ENCODE data around the gene TACC2. TPM values are rescaled to one million over a fixed set of nuclear protein-coding genes. Genes with fewer than 3 reads are reported as not detected.

The TACC2 gene
- total RNA-seq, 4 donors from 2014 or later: 63.1 to 102 (median 74.9) TPM

DNA sequence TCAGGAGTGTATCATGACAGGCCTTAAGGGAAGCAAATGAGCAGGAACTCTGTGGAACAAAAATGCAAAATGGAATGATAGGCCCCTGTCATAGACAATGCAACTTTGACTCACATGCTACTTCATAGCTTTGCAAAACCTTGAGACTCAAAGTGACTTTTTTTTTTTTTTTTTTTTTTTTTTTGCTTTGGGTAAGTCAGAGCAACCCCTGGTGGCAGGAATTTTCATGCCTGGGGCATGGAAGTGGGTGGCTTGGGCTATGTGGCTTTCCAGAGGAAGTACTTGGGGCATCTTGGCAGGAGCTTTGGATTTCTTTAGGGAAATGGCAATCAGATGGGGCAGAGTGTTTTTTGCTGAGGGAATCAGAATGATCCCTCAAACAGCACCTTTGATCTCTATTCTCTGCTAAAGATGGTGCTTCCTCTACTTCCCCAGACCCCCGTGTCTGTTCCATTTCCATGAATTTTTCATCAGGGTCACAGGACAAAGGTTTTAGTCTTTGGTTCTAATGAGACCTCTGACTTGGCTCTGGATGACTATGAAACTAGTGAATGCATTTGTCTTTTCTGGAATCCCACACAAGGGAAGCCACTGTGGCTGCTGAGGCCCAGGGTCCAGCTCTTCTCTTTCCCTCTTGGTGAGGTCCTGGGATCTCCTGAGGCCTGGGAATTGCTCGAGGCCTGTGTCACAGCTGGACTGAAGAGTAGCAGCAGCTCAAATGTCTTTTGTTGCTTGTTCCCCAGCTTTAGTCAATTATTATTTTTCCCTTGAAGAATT lies 62.8 kb downstream of the TACC2 start:
- peak; percentile 49 for ATAC-seq
- 44 to 55% methylated on average over 2 of the region's 2 CpGs for WGBS, 2 donors (ENCODE audit: low coverage in 1 of 2)
- no peak overlapping the region for H3K4me3 ChIP-seq
- H3K27me3 ChIP-seq: no peaks in the 10 kb centered on the region
- H3K36me3 ChIP-seq: peaks cover 0 to 4% of the 10 kb centered on the region in 2 donors
- TF ChIP-seq EP300 (IDR thresholded peaks at IDR 0.05): no peak
- TF ChIP-seq CTCF (IDR thresholded peaks at IDR 0.05): peak; percentile 57 to 78 (median 74)
- no peak for TF ChIP-seq POLR2A (IDR thresholded peaks at IDR 0.05)
- no peaks in the 10 kb centered on the region for H3K9me3 ChIP-seq
- peak overlapping the region in 3 of 4 donors; percentile 75 to 86 (median 83) for H3K27ac ChIP-seq
- H3K4me1 ChIP-seq: peaks cover 0 to 40% (median 6%) of the 10 kb centered on the region in 3 donors

DNA sequence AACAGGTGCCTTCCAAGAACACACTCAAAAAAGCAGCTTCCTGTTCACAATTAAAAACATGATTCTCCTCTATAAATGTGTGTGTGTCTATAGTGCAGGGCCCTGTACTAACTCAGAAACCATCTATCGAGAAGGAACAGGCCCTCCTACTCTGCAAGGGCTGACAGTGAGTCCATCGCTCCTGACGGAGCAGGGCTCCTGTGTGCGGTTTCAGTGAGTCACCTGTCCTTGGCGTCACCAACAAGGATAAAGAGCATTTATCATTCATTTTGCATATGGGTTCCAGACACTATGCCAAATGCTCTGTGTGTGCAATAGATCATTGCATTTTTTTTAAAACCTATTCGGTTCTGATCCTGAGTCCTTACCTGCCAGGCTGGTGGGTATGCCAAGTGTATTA lies 63.7 kb downstream of the TACC2 start:
- Histone ChIP-seq H3K4me1 (peaks cover 0 to 33% (median 6%) of the 10 kb centered on the region in 3 donors), H3K27me3 (no peaks in the 10 kb centered on the region), H3K9me3 (no peaks in the 10 kb centered on the region), H3K4me3 (no peak overlapping the region), H3K36me3 (peaks cover 0 to 4% of the 10 kb centered on the region in 2 donors), H3K27ac (peak overlapping the region in 2 of 4 donors; percentile 83 to 86)
- ATAC-seq: no peak
- WGBS, 2 donors (ENCODE audit: low coverage in 1 of 2): 78 to 100% methylated on average over 1 to 6 of the region's 6 CpGs
- TF ChIP-seq POLR2AphosphoS5 (IDR thresholded peaks at IDR 0.05): no peak
- TF ChIP-seq POLR2A (IDR thresholded peaks at IDR 0.05): no peak
- TF ChIP-seq CTCF (IDR thresholded peaks at IDR 0.05): no peak
- TF ChIP-seq EP300 (IDR thresholded peaks at IDR 0.05): no peak

- WGBS, 2 donors (ENCODE audit: low coverage in 1 of 2): 60 to 78% methylated on average over 1 to 3 of the region's 8 CpGs
- no peaks in the 10 kb centered on the region for H3K9me3 ChIP-seq
- H3K36me3 ChIP-seq: peaks cover 0 to 4% of the 10 kb centered on the region in 2 donors
- H3K4me1 ChIP-seq: peaks cover 0 to 27% (median 6%) of the 10 kb centered on the region in 3 donors
- TF ChIP-seq POLR2AphosphoS5 (IDR thresholded peaks at IDR 0.05): no peak
- no peak overlapping the region for H3K4me3 ChIP-seq
- peak overlapping the region in 3 of 4 donors; percentile 41 to 86 (median 66) for H3K27ac ChIP-seq
- no peak for ATAC-seq
- H3K27me3 ChIP-seq: no peaks in the 10 kb centered on the region
Measured at GRCh38 chr10:122053314-122053713, 64.4 kb downstream of the TACC2 start.

GRCh38 chr10:122054048-122055025 lies 65.4 kb downstream of the TACC2 start:
- 37 to 72% methylated on average over 5 to 10 of the region's 15 CpGs for WGBS, 2 donors (ENCODE audit: low coverage in 1 of 2)
- peak overlapping the region in 3 of 4 donors; percentile 41 to 86 (median 66) for H3K27ac ChIP-seq
- H3K9me3 ChIP-seq: no peaks in the 10 kb centered on the region
- peaks cover 0 to 4% of the 10 kb centered on the region in 2 donors for H3K36me3 ChIP-seq
- no peak overlapping the region for H3K4me3 ChIP-seq
- TF ChIP-seq POLR2AphosphoS5 (IDR thresholded peaks at IDR 0.05) (no peak), CTCF (IDR thresholded peaks at IDR 0.05) (peak in 3 of 4 experiments; percentile 61 to 77 (median 64)), EP300 (IDR thresholded peaks at IDR 0.05) (no peak), POLR2A (IDR thresholded peaks at IDR 0.05) (no peak)
- no peaks in the 10 kb centered on the region for H3K27me3 ChIP-seq
- peak; percentile 67 for ATAC-seq
- peaks cover 0 to 25% (median 6%) of the 10 kb centered on the region in 3 donors for H3K4me1 ChIP-seq

DNA sequence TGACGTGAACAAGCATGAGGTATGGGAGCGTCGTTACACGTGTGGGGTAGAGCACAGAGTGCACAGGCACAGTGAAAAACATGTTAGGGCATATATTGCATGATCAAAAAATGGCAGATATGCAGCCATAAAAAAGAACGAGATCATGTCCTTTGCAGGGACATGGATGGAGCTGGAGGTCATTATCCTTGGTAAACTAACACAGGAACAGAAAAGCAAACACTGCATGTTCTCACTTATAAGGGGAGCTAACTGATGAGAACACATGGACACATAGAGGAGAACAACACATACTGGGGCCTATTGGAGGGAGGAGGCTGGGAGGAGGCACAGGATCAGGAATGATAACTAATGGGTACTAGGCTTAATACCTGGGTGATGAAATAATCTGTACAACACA lies 66.3 kb downstream of the TACC2 start:
- Histone ChIP-seq H3K36me3 (peaks cover 0 to 4% of the 10 kb centered on the region in 2 donors), H3K4me1 (peaks cover 0 to 25% (median 6%) of the 10 kb centered on the region in 3 donors), H3K4me3 (no peak overlapping the region), H3K9me3 (no peaks in the 10 kb centered on the region), H3K27ac (peak overlapping the region in 1 of 4 donors; percentile 86), H3K27me3 (no peaks in the 10 kb centered on the region)
- 89 to 90% methylated on average over 5 of the region's 5 CpGs for whole genome bisulfite sequencing, 2 donors (ENCODE audit: low coverage in 1 of 2)
- no peak for ATAC-seq
- TF ChIP-seq POLR2A (IDR thresholded peaks at IDR 0.05) (no peak), CTCF (IDR thresholded peaks at IDR 0.05) (no peak), EP300 (IDR thresholded peaks at IDR 0.05) (no peak), POLR2AphosphoS5 (IDR thresholded peaks at IDR 0.05) (no peak)

Measured in gastroesophageal sphincter (tissue), 4 donors.